ENCODE results near the gene MLF2.

The MLF2 gene

GRCh38 chr12:6752921-6753771, at the start of gene MLF2:
TSS of gene MLF2 (minus strand) at chr12:6753141. CDS start at chr12:6752334, 807 bp downstream.
- H3K4me2 ChIP-seq (ENCODE audit: low read length) = peak within 1 kb of the TSS; percentile 94
- peak within 1 kb of the TSS; percentile 93 for H3K9ac ChIP-seq
- H2AFZ ChIP-seq = peak within 1 kb of the TSS; percentile 75
- TF ChIP-seq CTCF (IDR thresholded peaks at IDR 0.05) = peak; percentile 96
- H3K36me3 ChIP-seq (ENCODE audit: control insufficient read depth, insufficient read depth, low read length) = no peaks in the 10 kb centered on the region
- no peaks in the 10 kb centered on the region for H3K9me3 ChIP-seq (ENCODE audit: control insufficient read depth, low read length)
- H3K4me1 ChIP-seq = peaks cover 16% of the 10 kb centered on the region
- no peaks in the 10 kb centered on the region for H3K27me3 ChIP-seq (ENCODE audit: control insufficient read depth, insufficient read depth, low read length)
- peak within 1 kb of the TSS; percentile 97 for H3K27ac ChIP-seq
- peak within 1 kb of the TSS; percentile 93 for H3K4me3 ChIP-seq (ENCODE audit: low read depth, low read length)
- H3K79me2 ChIP-seq = no peaks in the 10 kb centered on the region

GRCh38 chr12:6799147-6799546, 46.2 kb upstream of the MLF2 start:
- H3K9me3 ChIP-seq (ENCODE audit: control insufficient read depth, low read length) = no peaks in the 10 kb centered on the region
- no peaks in the 10 kb centered on the region for H3K36me3 ChIP-seq (ENCODE audit: control insufficient read depth, insufficient read depth, low read length)
- H3K9ac ChIP-seq = no peak overlapping the region
- no peaks in the 10 kb centered on the region for H3K79me2 ChIP-seq
- no peak overlapping the region for H3K4me2 ChIP-seq (ENCODE audit: low read length)
- H3K27me3 ChIP-seq (ENCODE audit: control insufficient read depth, insufficient read depth, low read length) = no peaks in the 10 kb centered on the region
- H2AFZ ChIP-seq = no peak overlapping the region
- H3K27ac ChIP-seq = no peak overlapping the region
- TF ChIP-seq CTCF (IDR thresholded peaks at IDR 0.05) = no peak
- no peak overlapping the region for H3K4me3 ChIP-seq (ENCODE audit: low read depth, low read length)
- H3K4me1 ChIP-seq = no peaks in the 10 kb centered on the region

- no peaks in the 10 kb centered on the region for H3K36me3 ChIP-seq (ENCODE audit: control insufficient read depth, insufficient read depth, low read length)
- peaks cover 7% of the 10 kb centered on the region for H3K79me2 ChIP-seq
- no peak overlapping the region for H3K9ac ChIP-seq
- no peaks in the 10 kb centered on the region for H3K9me3 ChIP-seq (ENCODE audit: control insufficient read depth, low read length)
- no peaks in the 10 kb centered on the region for H3K27me3 ChIP-seq (ENCODE audit: control insufficient read depth, insufficient read depth, low read length)
- no peak overlapping the region for H2AFZ ChIP-seq
- no peak overlapping the region for H3K4me3 ChIP-seq (ENCODE audit: low read depth, low read length)
- no peaks in the 10 kb centered on the region for H3K4me1 ChIP-seq
- no peak overlapping the region for H3K27ac ChIP-seq
- TF ChIP-seq CTCF (IDR thresholded peaks at IDR 0.05) = no peak
- H3K4me2 ChIP-seq (ENCODE audit: low read length) = no peak overlapping the region
These were observed 43.6 kb upstream of the MLF2 start for GRCh38 chr12:6796576-6796975.

GRCh38 chr12:6795088-6795487, 42.1 kb upstream of the MLF2 start:
- H3K79me2 ChIP-seq = peaks cover 13% of the 10 kb centered on the region
- H3K27ac ChIP-seq = no peak overlapping the region
- no peaks in the 10 kb centered on the region for H3K4me1 ChIP-seq
- no peaks in the 10 kb centered on the region for H3K9me3 ChIP-seq (ENCODE audit: control insufficient read depth, low read length)
- H3K9ac ChIP-seq = no peak overlapping the region
- no peak overlapping the region for H2AFZ ChIP-seq
- H3K36me3 ChIP-seq (ENCODE audit: control insufficient read depth, insufficient read depth, low read length) = no peaks in the 10 kb centered on the region
- TF ChIP-seq CTCF (IDR thresholded peaks at IDR 0.05) = no peak
- no peak overlapping the region for H3K4me3 ChIP-seq (ENCODE audit: low read depth, low read length)
- H3K27me3 ChIP-seq (ENCODE audit: control insufficient read depth, insufficient read depth, low read length) = no peaks in the 10 kb centered on the region
- no peak overlapping the region for H3K4me2 ChIP-seq (ENCODE audit: low read length)
